ENCODE measurements around the gene LRRC3B.

The LRRC3B gene

DNA sequence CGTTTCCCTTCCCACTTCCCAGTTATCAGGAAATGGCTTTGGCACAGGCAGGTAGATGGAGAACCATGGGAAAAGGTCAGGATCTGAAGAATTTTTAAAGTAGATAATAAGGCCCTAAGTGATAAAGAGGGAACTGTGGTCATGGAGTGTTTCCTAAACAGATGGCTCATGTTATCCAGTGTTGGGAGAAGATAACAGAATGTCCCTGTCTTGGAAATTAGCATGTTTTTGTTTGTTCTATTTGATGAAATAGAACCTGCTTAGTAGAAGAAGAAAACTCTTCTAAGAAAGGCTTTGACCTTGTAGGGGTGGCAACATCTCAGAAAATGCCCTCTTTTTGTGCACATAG lies 8.8 kb downstream of the LRRC3B start:
- no peak for DNase-seq (ENCODE audit: low read depth in 2 of 2)

DNA sequence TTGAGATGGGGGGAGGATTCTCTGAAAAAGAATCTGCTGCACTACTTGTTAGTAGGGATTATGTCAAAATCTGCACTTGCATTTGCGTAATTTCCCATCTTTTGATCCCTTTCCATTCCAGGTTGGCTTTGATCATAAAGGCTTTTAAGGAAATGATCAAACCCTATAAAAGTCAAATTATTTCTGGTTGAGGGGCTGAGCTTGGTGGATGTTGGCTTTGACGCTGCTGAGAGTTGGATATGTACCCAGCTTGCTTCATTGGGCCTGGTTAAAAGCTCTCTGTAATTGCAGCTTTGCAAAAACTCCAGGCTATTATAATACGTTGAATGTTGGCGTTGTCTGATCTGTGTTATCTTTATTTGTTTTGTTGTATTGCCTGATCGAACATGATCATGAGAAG lies 12.0 kb downstream of the LRRC3B start:
- no peak for DNase-seq (ENCODE audit: low read depth in 2 of 2)

DNA sequence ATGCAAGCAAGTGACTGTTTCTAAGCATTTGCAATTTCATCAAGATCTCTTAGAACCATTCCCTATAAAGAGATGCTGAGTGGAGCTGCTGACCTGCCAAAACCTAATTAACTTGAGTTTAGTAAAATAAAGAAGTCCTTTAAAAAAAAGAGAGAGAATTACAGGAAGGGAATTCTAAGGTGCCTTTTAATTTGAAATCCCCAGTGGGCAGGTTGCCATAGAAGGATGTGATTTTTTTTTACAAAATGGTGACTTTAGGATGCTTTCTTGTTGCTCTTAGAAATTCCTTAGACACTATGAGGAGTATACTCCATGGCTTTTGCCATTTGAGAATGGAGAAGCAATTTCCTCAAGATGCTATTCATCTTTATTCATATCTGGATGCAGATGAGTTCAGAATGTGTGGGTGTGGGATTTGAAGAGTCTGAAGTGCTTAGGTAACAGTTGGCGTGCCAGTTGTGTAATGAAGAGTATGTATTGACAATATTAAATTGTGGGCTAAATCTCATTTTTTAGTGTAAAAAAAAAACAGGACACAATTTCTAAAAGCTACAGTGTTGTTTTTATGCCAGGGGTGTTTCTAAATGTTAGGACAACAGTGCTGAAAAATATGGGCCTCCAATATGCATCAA lies 13.6 kb downstream of the LRRC3B start:
- no peak for DNase-seq (ENCODE audit: low read depth in 2 of 2)

DNA sequence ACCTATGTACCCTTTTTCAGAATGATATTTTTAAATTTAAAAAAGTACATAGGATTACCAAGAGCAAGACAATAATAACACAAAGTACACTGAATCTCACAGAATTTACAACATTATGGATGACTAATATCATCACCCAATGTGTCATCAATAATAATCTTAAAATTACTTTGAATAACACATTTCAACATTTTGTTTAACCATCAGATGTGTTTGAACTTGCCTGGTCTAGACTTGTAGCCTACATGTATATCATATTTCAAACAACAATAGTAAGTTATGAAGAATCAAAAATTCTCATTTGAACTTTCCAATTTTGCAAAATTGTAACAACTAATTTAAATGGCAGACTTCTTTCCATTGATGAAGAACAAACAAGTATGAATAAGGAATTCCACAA lies 15.1 kb downstream of the LRRC3B start:
- DNase-seq (ENCODE audit: low read depth in 2 of 2), result no peak

DNA sequence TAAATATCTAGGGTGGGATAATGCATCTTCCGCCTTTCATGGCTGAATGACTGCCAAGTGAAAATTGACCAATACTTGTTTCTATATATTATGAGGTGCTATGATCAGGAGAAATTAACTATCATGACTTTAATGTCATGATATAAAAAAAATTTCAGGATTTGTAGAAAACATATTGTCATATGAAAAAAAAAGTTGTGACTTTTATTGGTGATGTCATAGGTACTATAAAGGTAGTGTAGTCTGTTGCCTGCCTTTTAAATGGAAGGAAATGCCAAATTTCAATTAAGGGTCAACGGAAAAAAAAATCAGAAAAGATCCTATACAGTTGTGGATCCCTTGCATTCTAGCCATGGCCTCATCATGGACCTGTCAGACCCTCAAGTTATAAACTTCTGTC lies 15.5 kb downstream of the LRRC3B start:
- DNase-seq (ENCODE audit: low read depth in 2 of 2), result no peak

DNA sequence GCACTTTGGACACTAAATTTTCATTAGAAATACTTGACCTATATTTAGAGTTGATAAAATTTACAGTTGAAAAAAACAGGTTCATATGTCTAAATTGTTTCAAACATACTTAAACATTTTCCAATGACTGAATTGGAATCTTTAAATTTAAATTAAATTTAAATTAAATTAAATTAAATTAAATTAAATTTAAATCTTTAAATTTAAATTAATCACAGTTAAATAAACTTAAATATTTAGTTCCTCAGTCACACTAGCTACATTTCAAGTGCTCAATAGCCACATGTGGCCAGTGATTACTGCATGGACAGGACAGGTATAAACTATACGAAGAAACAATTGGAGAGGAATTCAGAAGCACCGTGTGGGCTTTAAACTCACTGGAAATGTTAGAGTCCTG lies 16.8 kb downstream of the LRRC3B start:
- no peak for DNase-seq (ENCODE audit: low read depth in 2 of 2)

DNA sequence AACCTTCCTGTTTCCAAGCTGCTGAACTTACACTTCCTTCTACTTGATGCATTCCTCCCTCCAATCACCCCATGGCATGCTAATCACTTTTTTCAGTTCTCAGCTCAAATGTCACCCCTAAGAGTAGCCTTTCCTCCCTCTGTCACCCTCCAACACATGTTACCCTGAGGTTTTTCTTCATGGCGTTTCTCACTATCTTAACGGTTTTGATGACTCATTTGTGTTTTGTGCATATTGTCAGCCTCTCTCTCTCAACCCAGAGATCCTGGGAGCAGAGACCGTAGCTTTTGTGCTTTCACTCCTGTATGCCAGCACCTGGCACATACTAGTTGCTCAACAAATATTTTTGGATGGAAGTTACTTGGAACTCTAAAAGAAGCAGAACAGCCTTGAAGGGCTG lies 24.5 kb downstream of the LRRC3B start:
- no peak for DNase-seq (ENCODE audit: low read depth in 2 of 2)

DNA sequence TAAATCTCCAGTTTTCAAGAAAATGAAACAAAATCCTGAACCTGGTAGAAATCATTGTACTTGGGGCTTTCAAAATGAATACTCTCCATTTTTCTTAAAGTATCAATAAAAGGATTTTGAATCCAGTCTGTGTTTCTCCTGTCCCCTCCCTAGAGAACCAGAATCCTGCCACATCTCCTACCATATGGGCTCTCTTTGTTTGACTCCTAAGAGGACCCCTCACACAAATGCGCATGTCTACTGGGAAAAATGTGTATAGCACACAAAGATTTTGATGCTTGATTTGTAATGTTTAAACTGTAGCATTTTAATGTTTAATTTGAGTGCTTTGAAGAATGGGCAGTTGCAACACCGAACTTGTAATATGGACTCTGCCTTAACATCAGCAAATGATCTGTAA lies 25.9 kb downstream of the LRRC3B start:
- DNase-seq (ENCODE audit: low read depth in 2 of 2), result no peak

DNA sequence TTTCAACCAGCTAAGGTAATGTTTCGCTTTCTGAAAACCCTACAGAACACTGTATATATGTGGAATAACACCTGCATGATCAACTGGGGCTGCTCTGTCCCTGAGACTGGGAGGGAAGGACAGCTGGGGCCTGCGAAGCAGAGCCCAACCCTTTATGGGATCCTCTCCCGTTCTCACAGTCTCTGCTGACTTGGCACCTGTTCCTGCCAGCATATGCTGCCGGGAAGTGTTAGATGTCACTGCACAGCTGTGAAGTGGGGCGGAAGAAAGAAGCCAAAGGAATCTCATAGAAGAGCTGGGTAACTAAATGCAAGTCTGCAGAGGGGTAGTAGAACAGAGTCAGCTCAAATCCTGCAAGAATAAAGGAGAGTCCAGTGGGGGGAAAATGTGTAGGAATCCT lies 29.6 kb downstream of the LRRC3B start:
- DNase-seq (ENCODE audit: low read depth in 2 of 2), result no peak

DNA sequence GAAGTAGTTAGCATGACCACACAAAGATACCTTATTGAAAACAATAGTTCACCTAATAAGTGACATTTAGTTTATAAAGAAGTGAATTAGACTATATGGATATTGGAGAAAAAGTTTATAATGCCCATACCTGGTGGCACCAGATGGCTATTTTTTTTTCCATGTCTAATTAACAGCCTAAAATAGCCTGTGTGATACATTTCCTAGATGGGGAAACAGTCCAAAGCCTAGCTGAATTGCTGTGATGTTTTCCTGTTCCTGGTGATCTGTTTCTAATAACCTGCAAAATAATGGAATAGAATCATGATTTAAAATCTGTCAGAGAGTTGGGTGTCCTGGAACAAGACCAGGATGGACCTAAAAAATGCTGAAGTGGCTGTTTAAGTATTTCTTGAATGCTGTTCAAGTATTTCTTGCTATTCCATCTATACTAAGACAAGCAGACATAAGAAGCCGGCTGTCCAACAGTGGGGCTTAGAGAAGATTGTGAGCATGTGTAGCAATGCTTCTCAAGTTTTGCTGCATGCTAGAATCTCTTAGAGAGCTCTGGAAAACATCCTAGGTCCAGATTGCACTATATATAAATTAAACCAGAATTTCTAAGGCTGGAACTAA lies 31.3 kb downstream of the LRRC3B start:
- DNase-seq (ENCODE audit: low read depth in 2 of 2), result no peak

DNA sequence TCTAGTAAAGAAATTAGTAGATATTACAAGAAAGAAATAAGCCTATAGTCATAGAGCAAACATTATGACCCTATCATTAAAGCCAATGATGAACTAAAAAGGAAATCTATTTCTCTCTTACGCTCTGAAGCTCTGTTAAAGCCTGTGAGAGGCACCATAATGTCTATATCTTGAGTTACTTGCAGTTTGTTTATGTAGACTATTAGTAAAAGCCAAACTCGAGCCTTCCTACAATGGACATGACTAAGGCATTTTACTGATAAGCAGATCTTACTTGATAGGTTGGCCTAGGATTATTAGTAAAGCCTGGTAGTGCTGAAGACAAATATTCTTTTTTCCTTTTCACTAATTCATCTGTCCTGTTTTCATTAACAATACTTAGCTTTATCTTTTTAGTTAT lies 32.7 kb downstream of the LRRC3B start:
- DNase-seq (ENCODE audit: low read depth in 2 of 2), result no peak

DNA sequence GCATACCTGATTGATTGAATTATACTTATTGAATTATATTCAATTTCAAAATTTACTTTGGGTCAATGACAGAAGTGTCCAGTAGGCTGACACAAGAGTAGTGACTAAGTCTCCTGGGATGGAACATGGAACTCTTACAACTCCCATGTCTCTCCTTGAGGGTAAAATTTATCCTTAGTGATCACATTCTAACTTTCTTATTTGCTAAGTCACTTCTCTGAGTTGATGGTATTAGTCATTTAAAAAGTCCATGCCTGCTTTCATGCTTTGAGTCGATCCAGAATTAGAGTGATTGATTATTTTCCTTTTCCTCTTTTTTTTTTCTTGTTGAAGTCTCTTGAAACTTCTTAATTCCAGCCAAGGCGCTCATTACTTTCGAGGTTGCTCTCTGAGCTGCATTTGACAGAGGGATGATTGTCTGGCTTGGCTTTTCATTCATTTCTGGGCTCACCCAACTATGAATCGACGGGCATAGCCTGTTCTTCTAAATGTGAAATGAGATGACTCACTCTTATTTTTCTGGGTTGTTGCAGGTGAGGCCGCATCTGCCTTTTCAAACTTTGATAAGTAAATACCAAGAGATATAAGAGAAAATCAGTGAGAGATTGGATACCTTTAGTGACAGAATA lies 34.9 kb downstream of the LRRC3B start:
- no peak for DNase-seq (ENCODE audit: low read depth in 2 of 2)

DNA sequence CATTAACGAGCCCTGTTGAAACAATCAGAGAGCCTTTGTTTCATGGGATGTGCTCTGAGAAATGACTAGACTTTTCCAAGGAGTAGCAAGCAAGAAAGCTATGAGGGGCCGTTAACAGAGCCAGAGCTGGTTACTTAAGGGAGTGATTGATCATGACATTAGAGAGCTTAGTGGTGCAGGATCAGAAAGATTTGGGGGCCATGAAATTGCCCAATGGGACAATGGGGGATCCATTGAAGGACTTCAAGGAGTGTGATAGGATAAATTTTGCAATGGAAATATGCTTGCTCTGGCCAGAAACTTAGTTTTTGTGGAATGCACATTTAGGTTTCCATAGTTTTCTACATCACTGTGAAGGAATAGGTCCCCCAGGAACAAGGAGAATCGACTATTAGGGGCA lies 45.6 kb downstream of the LRRC3B start:
- DNase-seq (ENCODE audit: low read depth in 2 of 2), result no peak

DNA sequence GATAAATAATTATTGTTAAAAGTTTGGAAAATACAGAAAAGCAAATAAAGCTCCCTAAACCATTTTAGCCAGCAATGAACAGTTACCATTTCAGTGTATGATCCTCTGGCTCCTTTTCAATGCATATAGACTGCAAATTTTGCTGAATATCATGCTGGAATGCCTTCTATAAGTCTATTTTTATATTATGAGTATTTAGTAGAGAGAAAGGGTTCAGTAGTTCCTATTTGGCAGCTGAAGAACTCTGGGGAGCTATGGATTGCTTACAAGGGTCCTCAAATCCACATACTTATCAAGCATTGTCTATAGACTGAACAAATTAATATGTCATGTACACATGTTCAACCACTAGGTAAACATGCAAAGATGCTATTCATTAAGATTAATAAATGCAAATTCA lies 46.1 kb downstream of the LRRC3B start:
- no peak for DNase-seq (ENCODE audit: low read depth in 2 of 2)

DNA sequence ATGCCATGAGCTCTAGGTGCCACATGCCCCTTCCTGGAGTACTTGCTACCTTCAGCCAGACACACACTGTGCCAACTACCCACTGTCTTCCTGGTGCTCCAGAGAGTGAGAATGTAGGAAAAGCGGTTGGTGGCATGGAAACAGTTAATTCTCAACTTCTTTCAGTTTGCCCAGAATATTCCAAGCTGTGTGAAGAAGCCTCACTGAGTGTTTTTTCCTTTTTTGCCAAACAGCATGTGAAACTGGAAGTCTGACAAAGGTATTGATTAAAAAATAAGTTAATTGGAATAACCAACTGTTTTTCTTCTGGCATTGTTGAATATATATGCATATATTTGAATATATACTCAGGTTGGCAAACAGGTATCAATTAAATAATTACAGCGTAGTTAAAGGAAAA lies 52.8 kb downstream of the LRRC3B start:
- no peak for DNase-seq (ENCODE audit: low read depth in 2 of 2)

DNA sequence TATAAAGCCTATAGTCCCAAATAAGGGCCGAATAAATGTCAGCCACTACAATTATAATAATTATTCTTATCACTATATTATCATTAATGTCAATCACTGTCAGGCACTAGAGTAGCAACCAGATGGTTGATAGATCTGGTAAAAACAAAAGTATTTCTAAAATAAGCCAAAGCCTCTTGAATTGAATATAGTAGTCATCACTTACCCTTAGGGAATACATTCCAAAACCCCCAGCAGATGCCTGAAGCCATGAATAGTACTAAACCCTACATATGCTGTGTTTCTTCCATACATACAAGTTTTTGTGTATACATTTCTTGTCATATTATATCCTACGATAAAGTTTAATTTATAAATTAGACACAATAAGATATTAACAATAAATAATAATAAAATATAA lies 59.1 kb downstream of the LRRC3B start:
- DNase-seq (ENCODE audit: low read depth in 2 of 2), result no peak

DNA sequence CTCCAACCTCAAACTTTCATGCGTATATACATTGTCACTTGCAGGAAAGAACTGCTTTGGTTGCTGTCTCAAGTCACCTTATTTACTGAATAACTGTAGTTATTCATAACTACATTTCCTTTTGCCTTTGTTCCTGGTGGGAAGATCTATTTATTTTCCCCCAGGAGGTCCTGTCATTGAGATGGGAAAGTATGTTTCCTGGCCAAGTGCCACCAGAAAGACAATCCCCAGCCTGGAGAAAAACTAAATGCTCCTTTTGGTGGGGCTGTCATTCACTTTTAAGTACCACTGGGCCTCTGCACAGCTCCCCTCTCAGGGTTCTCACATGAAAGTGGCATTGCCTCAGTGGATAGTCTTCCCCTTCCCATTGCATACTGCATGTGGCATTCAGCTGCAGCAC lies 59.8 kb downstream of the LRRC3B start:
- DNase-seq (ENCODE audit: low read depth in 2 of 2), result no peak

DNA sequence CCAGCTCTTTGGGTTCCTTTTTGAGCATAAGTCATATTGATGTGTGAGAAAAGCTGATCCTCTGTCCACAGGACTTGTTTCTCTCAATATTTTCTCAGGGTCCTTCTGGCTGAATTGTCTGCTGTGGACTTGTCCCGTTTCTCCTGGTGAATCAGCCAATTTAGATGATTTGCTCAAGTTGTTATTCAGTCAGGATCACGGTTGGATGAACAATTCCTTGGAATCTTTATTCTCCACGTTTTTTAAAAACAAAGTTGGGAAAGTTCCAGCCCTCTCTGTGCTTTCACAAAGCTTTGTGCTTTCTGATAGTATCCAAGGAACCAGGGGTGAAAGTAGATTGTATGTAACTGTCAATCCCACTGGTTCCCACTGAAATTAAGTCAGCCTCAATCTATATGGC lies 61.3 kb downstream of the LRRC3B start:
- DNase-seq (ENCODE audit: low read depth in 2 of 2), result no peak

DNA sequence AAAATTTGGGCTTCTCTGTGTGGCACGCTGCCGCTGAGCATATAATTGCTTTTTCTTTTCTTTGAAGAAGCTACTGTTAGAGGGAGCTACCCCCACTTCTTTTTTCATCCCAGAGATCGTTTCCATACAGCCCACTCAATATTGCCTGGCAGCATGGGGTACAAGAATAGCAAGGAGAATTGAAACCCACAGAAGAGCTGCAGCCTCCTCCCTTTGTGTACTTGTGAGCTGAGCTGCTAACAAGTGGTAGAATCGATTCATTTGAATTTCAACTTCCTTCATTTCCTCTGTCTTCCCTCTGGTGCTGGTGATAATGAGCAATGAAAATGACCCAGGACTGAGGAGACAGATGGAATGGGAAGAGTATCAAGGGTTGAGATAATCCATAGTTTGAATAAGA lies 64.9 kb downstream of the LRRC3B start:
- DNase-seq (ENCODE audit: low read depth in 2 of 2), result no peak

DNA sequence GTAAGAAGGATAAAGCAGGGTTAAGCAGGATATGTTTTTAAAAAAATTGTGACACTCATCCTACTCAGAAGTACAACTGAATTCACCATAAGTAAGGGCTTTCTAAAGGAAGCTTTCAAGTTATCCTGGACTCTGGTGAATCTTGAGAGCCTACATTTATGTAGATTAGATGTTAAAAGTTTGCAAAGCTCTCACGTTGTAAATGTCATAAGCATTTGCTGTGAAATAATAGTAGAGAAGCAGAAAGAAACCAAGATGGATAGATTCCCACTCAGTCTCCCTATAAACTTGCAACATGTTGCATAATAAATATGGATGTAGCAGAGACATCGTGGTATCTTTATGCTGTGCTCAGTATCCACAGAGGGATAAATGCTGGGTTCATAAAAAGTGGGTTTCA lies 77.0 kb downstream of the LRRC3B start:
- no peak for DNase-seq (ENCODE audit: low read depth in 2 of 2)

DNA sequence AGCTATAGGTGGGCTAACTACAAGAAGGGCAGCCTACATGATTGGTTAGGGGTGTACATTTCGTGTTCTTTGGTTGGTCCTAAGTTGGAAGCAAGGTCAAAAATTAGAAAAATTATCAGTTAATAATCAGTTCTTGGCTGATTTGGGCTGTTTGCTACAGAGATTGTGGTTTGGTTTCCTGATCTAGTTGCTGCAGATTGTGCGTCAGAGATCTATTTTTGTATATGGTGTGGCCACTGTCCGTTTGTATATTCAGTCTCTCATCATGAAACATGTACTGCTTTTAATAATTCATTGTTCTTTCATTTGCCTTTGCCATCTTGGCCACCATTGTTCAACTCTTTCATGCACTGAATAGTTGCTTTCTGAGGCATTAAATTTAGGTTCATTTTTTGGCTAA lies 80.9 kb downstream of the LRRC3B start:
- DNase-seq (ENCODE audit: low read depth in 2 of 2), result no peak

DNA sequence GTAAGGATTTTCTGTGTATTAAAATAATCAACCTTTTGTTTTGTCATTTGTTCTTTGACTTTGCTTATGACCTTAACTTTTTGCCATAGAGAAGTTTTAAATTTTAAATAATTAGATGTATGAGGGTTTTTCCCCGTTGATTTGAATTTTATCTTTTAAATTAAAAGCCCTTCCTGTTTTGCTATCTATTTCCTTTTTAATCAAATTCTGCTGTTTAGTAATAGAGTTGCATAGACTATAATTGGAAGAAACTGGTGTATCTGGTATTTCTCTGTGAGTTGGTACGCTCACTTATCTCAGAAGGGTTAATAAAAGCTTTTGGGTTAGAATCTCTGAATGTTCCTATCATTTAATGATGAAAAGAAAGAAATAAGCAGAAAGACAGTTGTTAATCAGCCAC lies 82.2 kb downstream of the LRRC3B start:
- no peak for DNase-seq (ENCODE audit: low read depth in 2 of 2)

DNA sequence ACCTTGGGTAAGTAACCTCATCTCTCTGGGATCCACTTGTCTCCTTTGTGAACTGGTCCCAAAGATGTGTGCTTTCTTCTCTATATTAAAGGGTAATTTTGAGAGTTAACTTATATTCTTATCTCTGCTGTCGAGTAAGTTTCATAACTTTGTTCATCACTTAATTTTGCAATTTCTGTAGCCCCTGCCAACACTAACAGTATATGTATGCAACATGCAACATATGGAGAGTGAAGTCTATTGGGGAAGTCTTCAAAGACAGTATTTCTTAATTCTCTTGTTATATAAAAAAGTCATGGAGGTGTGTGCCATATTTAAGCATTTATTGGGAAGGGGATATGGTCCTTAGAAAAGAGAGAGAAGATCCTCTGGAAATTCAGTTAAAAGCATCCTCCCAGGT lies 85.9 kb downstream of the LRRC3B start:
- no peak for DNase-seq (ENCODE audit: low read depth in 2 of 2)

Data from stimulated activated CD8-positive, alpha-beta memory T cell treated with anti-CD3 and anti-CD28 coated beads, Interleukin-15, amount 100 ng/mL, for 4 hours (primary cell).